Measurements from ENCODE around the gene STIM2. TPM values are rescaled to one million over a fixed set of nuclear protein-coding genes. Genes with fewer than 3 reads are reported as not detected.

STIM2 gene
- total and polyA plus RNA-seq, 9 of the 15 experiments (the other 6 are each of a cell fraction or from before 2014, with no cell fraction given) = 7.2 to 26.8 (median 15.4) TPM

DNA sequence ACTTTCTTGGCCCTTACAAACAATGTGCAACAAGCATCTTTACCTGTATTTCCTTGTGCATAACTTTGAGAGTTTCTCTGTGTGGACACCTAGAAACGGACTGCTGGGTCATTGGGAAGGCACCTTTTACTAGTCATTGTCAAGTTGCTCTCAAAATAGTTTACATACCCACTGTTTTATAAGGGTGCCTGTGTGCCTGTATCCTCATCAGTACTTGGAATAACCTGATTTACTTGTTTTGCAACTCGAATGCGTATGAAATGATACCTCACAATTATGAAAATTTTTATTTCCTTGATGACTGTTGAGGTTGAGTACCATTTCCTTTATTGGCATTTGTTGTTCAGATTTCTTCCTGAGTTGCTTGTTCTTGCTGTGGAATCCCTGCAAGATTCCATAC is 150.8 kb downstream of the STIM2 start:
- no peak overlapping the region for H3K4me2 ChIP-seq (ENCODE audit: insufficient read depth, low read length)
- no peaks in the 10 kb centered on the region for H3K9me3 ChIP-seq (replicated peaks; ENCODE audit: control insufficient read depth, insufficient read depth, low read depth, low read length)
- intact Hi-C loops (cut with micrococcal nuclease) (loop anchor here (2.0 to 10.0 kb wide), 6 partner anchors 151 to 797 kb away; partner anchors contain the start of genes RBPJ and STIM2), in situ Hi-C loops (cut with MboI) (loop anchor here (10.0 kb wide), 1 partner anchor 557 kb away; no protein-coding TSS in a partner anchor)
- H3K27me3 ChIP-seq (ENCODE audit: control insufficient read depth in 2 of 2, insufficient read depth in 2 of 2, low read length in 2 of 2) = no peaks in the 10 kb centered on the region
- POLR2A ChIA-PET = no interaction called here
- H4K20me1 ChIP-seq (replicated peaks; ENCODE audit: control insufficient read depth, insufficient read depth, low read length) = no peaks in the 10 kb centered on the region
- FAIRE-seq = no peak
- no peak overlapping the region for H3K9ac ChIP-seq (ENCODE audit: insufficient read depth in 1 of 2, low read depth in 2 of 2, low read length in 2 of 2)
- no peak for TF ChIP-seq RBM14 (IDR thresholded peaks at IDR 0.05; ENCODE audit: borderline replicate concordance, insufficient read depth, low read depth, low read length)
- no peak for TF ChIP-seq ZNF551 (CRISPR knock-in tag; IDR thresholded peaks at IDR 0.05)
- no peak for TF ChIP-seq E2F3 (CRISPR knock-in tag; IDR thresholded peaks at IDR 0.05)
- no peak for TF ChIP-seq ZNF75A (CRISPR knock-in tag; IDR thresholded peaks at IDR 0.05)
- no peak for TF ChIP-seq CBX5 (IDR thresholded peaks at IDR 0.05; ENCODE audit: borderline replicate concordance, low read depth)
- H2AFZ ChIP-seq (ENCODE audit: low read depth, low read length) = no peak overlapping the region
- no peak for DNase-seq (ENCODE audit: extremely low read depth in 1 of 4, low spot score in 3 of 4)
- no peak overlapping the region for H3K4me3 ChIP-seq
- H3K36me3 ChIP-seq (ENCODE audit: control insufficient read depth, insufficient read depth, low read length) = peaks cover 10% of the 10 kb centered on the region; the same call in 2 of the 3 replicates
- 79% methylated on average over 3 of the region's 3 CpGs for WGBS (ENCODE audit: insufficient coverage, low coverage, missing lambda C conversion rate)
- CTCF ChIA-PET (ENCODE audit: low intra/inter-chr PET ratio) = no interaction called here
- no peaks in the 10 kb centered on the region for H3K4me1 ChIP-seq (replicated peaks in 1 of 2; ENCODE audit: control insufficient read depth in 2 of 2, insufficient read depth in 2 of 2, low read length in 2 of 2)
- no peak for ATAC-seq
- no TSS peak for BruUV-seq (replicated peaks)
- H3K27ac ChIP-seq (ENCODE audit: extremely low read depth, low read depth, low read length) = no peak overlapping the region
- no peaks in the 10 kb centered on the region for H3K79me2 ChIP-seq (ENCODE audit: control insufficient read depth, insufficient read depth, low read length)
- H3K9me1 ChIP-seq (ENCODE audit: control insufficient read depth, insufficient read depth, low read length) = no peaks in the 10 kb centered on the region

DNA sequence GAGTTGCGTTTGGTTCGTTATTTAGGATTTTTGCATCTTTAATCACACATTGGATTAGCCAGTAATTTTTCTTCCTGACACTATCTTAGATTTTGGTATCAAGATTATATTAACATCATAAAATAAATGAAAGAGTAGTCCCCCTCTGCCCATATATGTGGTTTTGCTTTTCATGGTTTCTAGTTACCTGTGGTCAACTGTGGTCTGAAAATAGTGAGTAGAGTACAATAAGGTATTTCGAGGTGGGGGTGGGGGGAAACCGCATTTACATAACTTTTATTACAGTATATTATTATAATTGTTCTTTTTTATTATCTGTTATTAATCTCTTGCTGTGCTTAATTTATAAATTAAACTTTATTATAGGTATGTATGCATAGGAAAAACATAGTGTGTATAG is 152.4 kb downstream of the STIM2 start:
- WGBS (ENCODE audit: insufficient coverage, low coverage, missing lambda C conversion rate) = 83% methylated on average over 4 of the region's 4 CpGs
- ChIA-PET POLR2A (no interaction called here), CTCF (ENCODE audit: low intra/inter-chr PET ratio) (interaction anchor here (0.6 kb wide), 1 partner anchor 553 kb away, joined by 4 read pairs; no protein-coding TSS in a partner anchor)
- Histone ChIP-seq H3K4me1 (replicated peaks in 1 of 2; ENCODE audit: control insufficient read depth in 2 of 2, insufficient read depth in 2 of 2, low read length in 2 of 2) (no peaks in the 10 kb centered on the region), H3K4me3 (no peak overlapping the region), H3K79me2 (ENCODE audit: control insufficient read depth, insufficient read depth, low read length) (no peaks in the 10 kb centered on the region), H3K4me2 (ENCODE audit: insufficient read depth, low read length) (no peak overlapping the region), H3K27ac (ENCODE audit: extremely low read depth, low read depth, low read length) (no peak overlapping the region), H3K27me3 (ENCODE audit: control insufficient read depth in 2 of 2, insufficient read depth in 2 of 2, low read length in 2 of 2) (no peaks in the 10 kb centered on the region), H4K20me1 (replicated peaks; ENCODE audit: control insufficient read depth, insufficient read depth, low read length) (no peaks in the 10 kb centered on the region), H3K9ac (ENCODE audit: insufficient read depth in 1 of 2, low read depth in 2 of 2, low read length in 2 of 2) (no peak overlapping the region), H3K9me1 (ENCODE audit: control insufficient read depth, insufficient read depth, low read length) (no peaks in the 10 kb centered on the region), H3K9me3 (replicated peaks; ENCODE audit: control insufficient read depth, insufficient read depth, low read depth, low read length) (no peaks in the 10 kb centered on the region), H3K36me3 (ENCODE audit: control insufficient read depth, insufficient read depth, low read length) (peaks cover 13% of the 10 kb centered on the region; the same call in 2 of the 3 replicates), H2AFZ (ENCODE audit: low read depth, low read length) (no peak overlapping the region)
- BruUV-seq (replicated peaks) = no TSS peak
- ATAC-seq (no peak), FAIRE-seq (no peak), DNase-seq (ENCODE audit: extremely low read depth in 1 of 4, low spot score in 3 of 4) (no peak)
- intact Hi-C loops (cut with micrococcal nuclease) (loop anchor here (5.0 to 10.0 kb wide), 4 partner anchors 226 to 798 kb away; partner anchors contain the start of gene RBPJ), in situ Hi-C loops (cut with MboI) (loop anchor here (10.0 kb wide), 1 partner anchor 558 kb away; no protein-coding TSS in a partner anchor)
- TF ChIP-seq, protein P1, sequence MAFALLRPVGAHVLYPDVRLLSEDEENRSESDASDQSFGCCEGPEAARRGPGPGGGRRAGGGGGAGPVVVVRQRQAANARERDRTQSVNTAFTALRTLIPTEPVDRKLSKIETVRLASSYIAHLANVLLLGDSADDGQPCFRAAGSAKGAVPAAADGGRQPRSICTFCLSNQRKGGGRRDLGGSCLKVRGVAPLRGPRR (CRISPR knock-in tag; IDR thresholded peaks at IDR 0.05) = no peak
- no peak for TF ChIP-seq COPS2 (conservative IDR thresholded peaks at IDR 0.05)
- TF ChIP-seq KLF6 (CRISPR knock-in tag; IDR thresholded peaks at IDR 0.05; ENCODE audit: borderline replicate concordance) = no peak
- no peak for TF ChIP-seq MCM3 (IDR thresholded peaks at IDR 0.05)
- TF ChIP-seq PCBP1 (IDR thresholded peaks at IDR 0.05; ENCODE audit: low read depth, low read length, poor library complexity, severe bottlenecking) = no peak
- TF ChIP-seq PHB (CRISPR knock-in tag; IDR thresholded peaks at IDR 0.05) = no peak
- TF ChIP-seq POU5F1 (IDR thresholded peaks at IDR 0.05; ENCODE audit: borderline replicate concordance, low read depth, low read length, partially characterized antibody) = no peak
- no peak for TF ChIP-seq ZNF175 (CRISPR knock-in tag; IDR thresholded peaks at IDR 0.05; ENCODE audit: low read depth)
- no peak for TF ChIP-seq HMGN3 (IDR thresholded peaks at IDR 0.05; ENCODE audit: borderline replicate concordance, extremely low read depth, insufficient read length, low read depth, low read length)
- no peak for TF ChIP-seq NFIX (CRISPR knock-in tag; IDR thresholded peaks at IDR 0.05; ENCODE audit: low read depth)
- TF ChIP-seq SRSF9 (IDR thresholded peaks at IDR 0.05; ENCODE audit: borderline replicate concordance, low read depth, low read length) = no peak
- TF ChIP-seq NR4A1 (CRISPR knock-in tag; IDR thresholded peaks at IDR 0.05) = no peak
- no peak for TF ChIP-seq NR4A1 (tag; IDR thresholded peaks at IDR 0.05)
- no peak for TF ChIP-seq ARNT (IDR thresholded peaks at IDR 0.05)

All from K562 (cell line).